Ascending aorta (tissue), 2 donors: Measurements from ENCODE around the gene SLC37A1. TPM values are rescaled to one million over a fixed set of nuclear protein-coding genes. Genes with fewer than 3 reads are reported as not detected.
A peak's percentile ranks its signal among the peaks of the same experiment; 100 is the strongest.

Experiments used
- DNase-seq, 2 donors: peaks; one replicate each; pipeline ENCODE4 v3.0.0-alpha.2; 2019; ENCODE audit warnings: low spot score in 2 of 2
- H3K27ac ChIP-seq, 2 donors: fragments of 200-600 bp; sonication (generic); one replicate each; pipeline ENCODE4 v1.5.1; 2016 to 2017; ENCODE audit warnings: mild to moderate bottlenecking in 1 of 2
- H3K27me3 ChIP-seq: fragments of 200-600 bp; sonication (generic); one replicate; pipeline ENCODE4 v1.5.1; 2017
- H3K36me3 ChIP-seq, 2 donors: fragments of 200-600 bp; sonication (generic); one replicate each; pipeline ENCODE4 v1.5.1; 2016
- H3K4me1 ChIP-seq, 2 donors: fragments of 200-600 bp; sonication (generic); one replicate each; pipeline ENCODE4 v1.5.1; 2016 to 2017; ENCODE audit warnings: mild to moderate bottlenecking in 1 of 2
- H3K4me3 ChIP-seq, 2 donors: fragments of 200-600 bp; sonication (generic); one replicate each; pipeline ENCODE4 v1.5.1; 2016 to 2017; ENCODE audit warnings: mild to moderate bottlenecking in 1 of 2
- H3K9me3 ChIP-seq, 2 donors: fragments of 200-600 bp; sonication (generic); one replicate each; pipeline ENCODE4 v1.5.1; 2016
- intact Hi-C: fragments of 100-400 bp; cut with DNase I; formaldehyde crosslinking; loops from one replicate; pipeline ENCODE4 v1.15.1; 2023
- total RNA-seq: library from RNA; depleted of rRNA; stranded (reverse); fragments of >200 nt; gene quantifications from one replicate; pipeline ENCODE4 v1.1.0, GENCODE V29; 2016
- TF ChIP-seq, protein P1 (sequence below), 3 experiments: fragments of 200-600 bp in 2 of 3; fragments of 450-650 bp in 1 of 3; sonication (generic) in 2 of 3; IDR thresholded peaks; one replicate each; pipeline ENCODE4 v1.5.1; 2016 to 2019; ENCODE audit warnings: antibody characterized with exemption in 3 of 3, mild to moderate bottlenecking in 1 of 3, moderate library complexity in 1 of 3

The SLC37A1 gene
- total RNA-seq, 1 donor from 2014 or later, result 8.7 TPM

DNA sequence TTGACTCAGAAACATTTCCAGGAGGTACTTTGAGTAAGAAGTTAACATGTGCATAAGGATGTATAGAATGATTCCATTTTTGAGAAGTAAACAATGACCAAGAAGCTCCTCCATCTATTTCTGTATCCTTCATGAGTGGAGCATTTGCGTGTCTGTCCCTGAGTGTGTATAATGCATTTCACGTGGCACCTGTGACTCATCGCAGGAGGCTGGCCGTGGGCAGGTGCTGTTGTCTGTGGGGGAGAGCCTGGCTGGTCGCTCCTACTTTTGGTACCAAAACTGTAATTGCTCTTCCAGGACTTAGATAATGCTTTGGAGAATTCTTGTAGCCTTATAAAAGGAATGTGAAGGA lies 16.5 kb downstream of the SLC37A1 start:
- Histone ChIP-seq H3K9me3 (no peaks in the 10 kb centered on the region), H3K36me3 (peaks cover 0 to 5% of the 10 kb centered on the region in 2 donors), H3K27ac (no peak overlapping the region), H3K4me3 (no peak overlapping the region), H3K4me1 (peaks cover 1 to 6% of the 10 kb centered on the region in 2 donors), H3K27me3 (no peaks in the 10 kb centered on the region)
- TF ChIP-seq, protein P1, sequence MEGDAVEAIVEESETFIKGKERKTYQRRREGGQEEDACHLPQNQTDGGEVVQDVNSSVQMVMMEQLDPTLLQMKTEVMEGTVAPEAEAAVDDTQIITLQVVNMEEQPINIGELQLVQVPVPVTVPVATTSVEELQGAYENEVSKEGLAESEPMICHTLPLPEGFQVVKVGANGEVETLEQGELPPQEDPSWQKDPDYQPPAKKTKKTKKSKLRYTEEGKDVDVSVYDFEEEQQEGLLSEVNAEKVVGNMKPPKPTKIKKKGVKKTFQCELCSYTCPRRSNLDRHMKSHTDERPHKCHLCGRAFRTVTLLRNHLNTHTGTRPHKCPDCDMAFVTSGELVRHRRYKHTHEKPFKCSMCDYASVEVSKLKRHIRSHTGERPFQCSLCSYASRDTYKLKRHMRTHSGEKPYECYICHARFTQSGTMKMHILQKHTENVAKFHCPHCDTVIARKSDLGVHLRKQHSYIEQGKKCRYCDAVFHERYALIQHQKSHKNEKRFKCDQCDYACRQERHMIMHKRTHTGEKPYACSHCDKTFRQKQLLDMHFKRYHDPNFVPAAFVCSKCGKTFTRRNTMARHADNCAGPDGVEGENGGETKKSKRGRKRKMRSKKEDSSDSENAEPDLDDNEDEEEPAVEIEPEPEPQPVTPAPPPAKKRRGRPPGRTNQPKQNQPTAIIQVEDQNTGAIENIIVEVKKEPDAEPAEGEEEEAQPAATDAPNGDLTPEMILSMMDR (IDR thresholded peaks at IDR 0.05), result no peak
- intact Hi-C loops, result no loop called here
- DNase-seq, result peak in 1 of 2 donors; percentile 7

DNA sequence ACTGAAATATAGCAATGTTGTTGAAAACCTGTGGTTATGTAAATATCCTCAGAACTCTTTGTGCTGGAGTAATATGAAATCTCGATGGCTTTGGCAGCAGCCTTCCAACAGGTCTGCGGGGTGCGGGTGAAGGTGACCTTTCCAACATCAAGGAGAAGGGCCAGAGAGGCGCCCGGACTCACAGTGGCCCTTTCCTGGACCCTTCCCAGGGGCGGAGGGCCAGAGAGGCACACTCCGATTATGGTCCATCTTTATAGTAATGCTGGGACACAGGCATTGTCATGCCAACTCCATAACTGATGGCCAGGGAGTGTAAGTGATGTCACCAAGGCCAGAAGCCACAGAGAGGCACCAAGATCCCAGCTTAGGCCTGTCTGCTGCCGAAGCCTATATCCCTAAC lies 18.1 kb downstream of the SLC37A1 start:
- peaks cover 5 to 11% of the 10 kb centered on the region in 2 donors for H3K36me3 ChIP-seq
- H3K4me3 ChIP-seq, result no peak overlapping the region
- intact Hi-C loops, result no loop called here
- H3K4me1 ChIP-seq, result peaks cover 0 to 6% of the 10 kb centered on the region in 2 donors
- TF ChIP-seq, protein P1 (IDR thresholded peaks at IDR 0.05), result no peak
- no peaks in the 10 kb centered on the region for H3K9me3 ChIP-seq
- DNase-seq, result peak in 1 of 2 donors; percentile 50
- no peak overlapping the region for H3K27ac ChIP-seq
- H3K27me3 ChIP-seq, result no peaks in the 10 kb centered on the region

DNA sequence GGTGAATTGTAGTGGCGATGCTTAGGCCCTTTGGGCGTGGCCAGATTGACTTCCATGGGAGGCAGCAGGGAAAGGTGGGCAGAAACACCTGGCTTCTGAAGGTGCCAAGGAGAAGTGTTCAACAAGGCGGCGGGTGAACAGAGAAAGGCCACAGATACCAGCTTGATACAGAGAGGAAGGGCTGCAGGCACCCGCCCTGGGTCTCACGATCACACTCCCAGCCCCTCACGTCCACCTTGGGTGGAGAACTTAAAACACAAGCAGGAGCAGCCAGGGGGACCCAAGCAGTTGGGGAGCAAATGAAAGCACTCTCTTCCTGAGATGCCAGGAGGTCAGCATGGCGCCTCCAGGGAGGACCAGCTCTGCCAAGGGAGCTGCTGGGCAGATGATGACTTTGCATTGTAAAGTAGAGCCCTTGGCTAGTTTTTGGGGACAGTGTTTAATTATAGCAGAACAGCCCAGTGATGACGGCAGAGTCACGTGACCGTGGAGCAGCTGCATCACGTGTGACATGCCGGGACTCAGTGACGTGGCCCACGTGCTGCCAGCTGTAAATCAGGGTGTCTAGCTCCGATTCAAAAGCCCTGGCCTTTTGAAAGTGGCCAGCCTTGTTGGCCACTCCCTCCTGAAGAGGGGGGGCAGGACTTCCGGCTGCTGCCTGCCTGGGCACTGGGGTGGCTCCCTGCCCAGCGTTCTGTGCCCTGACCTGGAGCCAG lies 19.0 kb downstream of the SLC37A1 start:
- peaks cover 5 to 11% of the 10 kb centered on the region in 2 donors for H3K36me3 ChIP-seq
- no peaks in the 10 kb centered on the region for H3K9me3 ChIP-seq
- TF ChIP-seq, protein P1 (IDR thresholded peaks at IDR 0.05), result no peak
- no peaks in the 10 kb centered on the region for H3K27me3 ChIP-seq
- DNase-seq, result peak; percentile 60 to 84
- intact Hi-C loops, result no loop called here
- H3K4me3 ChIP-seq, result no peak overlapping the region
- H3K4me1 ChIP-seq, result peaks cover 0 to 6% of the 10 kb centered on the region in 2 donors
- H3K27ac ChIP-seq, result no peak overlapping the region

GRCh38 chr21:42533306-42533962 lies 19.8 kb downstream of the SLC37A1 start:
- H3K4me1 ChIP-seq, result peaks cover 0 to 6% of the 10 kb centered on the region in 2 donors
- H3K4me3 ChIP-seq, result no peak overlapping the region
- DNase-seq, result peak in 1 of 2 donors; percentile 60
- peaks cover 5 to 11% of the 10 kb centered on the region in 2 donors for H3K36me3 ChIP-seq
- H3K27me3 ChIP-seq, result no peaks in the 10 kb centered on the region
- TF ChIP-seq, protein P1 (IDR thresholded peaks at IDR 0.05), result no peak
- no peaks in the 10 kb centered on the region for H3K9me3 ChIP-seq
- intact Hi-C loops, result no loop called here
- H3K27ac ChIP-seq, result no peak overlapping the region

DNA sequence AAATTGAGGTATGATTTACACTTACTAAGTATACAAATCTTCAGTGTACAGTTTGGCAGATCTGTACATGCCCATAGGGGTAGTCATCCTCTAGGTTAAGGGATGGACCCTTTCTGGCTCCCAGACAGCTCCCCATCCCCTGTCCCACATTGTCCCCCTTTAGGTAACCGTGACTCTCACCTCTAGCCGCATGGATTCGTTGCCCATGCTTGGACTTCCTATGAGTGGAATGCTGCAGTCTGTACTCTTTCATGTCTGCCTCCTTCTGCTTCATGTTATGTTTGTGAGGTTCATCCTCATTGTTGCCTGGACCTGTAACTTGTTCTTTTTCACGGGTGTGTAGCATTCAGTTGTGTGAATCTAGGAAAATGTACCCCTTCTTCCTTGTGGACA lies 20.3 kb downstream of the SLC37A1 start:
- Histone ChIP-seq H3K4me1 (peaks cover 0 to 6% of the 10 kb centered on the region in 2 donors), H3K27me3 (no peaks in the 10 kb centered on the region), H3K36me3 (peaks cover 5 to 11% of the 10 kb centered on the region in 2 donors), H3K4me3 (no peak overlapping the region), H3K9me3 (no peaks in the 10 kb centered on the region), H3K27ac (no peak overlapping the region)
- TF ChIP-seq, protein P1 (IDR thresholded peaks at IDR 0.05), result no peak
- intact Hi-C loops, result no loop called here
- peak in 1 of 2 donors; percentile 21 for DNase-seq
